CD4-positive, alpha-beta T cell treated with Interleukin-15 for 4 hours (primary cell): ENCODE results near the gene AHRR.
"Not testable (repeated sequence)": the region's sequence is repeated elsewhere in the genome, so short reads cannot be mapped to it uniquely, and the experiment has no call there.

Experiments
- DNase-seq: peaks from one replicate; pipeline ENCODE4 v3.0.0-alpha.2; 2020; ENCODE audit warnings: low spot score

Gene AHRR

DNA sequence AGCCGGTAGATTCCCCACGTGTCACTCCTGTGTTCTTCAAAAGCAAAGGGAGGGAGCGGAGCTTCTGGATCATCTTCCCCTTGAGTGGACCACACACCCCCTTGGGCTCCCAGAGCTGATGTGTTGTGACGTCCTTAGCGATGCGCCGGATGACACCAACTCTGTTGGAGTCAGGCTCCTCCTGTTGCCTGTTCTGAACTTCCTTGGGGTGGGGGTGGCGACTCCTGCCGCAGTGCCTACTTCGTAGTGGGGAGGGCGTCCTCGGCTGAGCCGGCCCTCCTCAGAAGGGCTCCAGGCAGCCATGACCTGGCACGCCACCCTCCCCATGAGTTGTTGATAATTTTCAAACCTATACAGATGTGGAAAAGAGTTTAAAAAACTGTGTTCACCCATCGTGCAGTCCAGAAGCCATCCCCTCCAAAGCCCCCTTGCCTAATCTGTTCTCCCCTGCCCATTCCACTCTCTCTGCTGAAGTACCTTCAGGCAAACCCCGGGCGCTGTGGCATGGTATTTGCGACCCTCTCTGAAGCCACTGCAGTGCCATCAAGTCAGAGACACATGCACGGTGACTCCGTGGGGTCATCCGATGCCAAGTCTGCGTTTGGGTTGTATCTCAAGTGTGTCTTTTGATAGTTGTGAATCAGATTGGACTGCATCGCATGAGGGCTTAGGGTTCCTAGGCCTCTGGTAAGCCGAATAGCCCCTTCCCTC, 138.2 kb downstream of the AHRR start:
- DNase-seq: no peak

DNA sequence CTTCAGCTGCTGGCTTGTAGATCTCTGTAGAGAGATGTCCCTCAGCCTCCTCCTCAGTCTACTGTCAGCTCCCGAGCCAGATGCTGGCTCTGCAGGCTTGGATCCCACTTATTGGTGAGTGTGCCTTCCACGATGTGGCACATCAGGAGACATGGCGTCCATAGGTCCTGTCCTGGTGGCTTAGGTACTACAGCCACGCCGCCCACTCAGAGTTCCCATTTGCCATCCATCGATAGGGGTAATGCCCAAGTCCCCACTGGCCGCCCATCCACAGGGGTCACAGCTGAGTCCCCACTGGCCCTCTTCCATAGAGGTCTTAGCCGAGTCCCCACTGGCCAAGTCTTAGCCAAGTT, 138.7 kb downstream of the AHRR start:
- no peak for DNase-seq

GRCh38 chr5:462051-462481, 140.6 kb downstream of the AHRR start:
- no peak for DNase-seq

DNA sequence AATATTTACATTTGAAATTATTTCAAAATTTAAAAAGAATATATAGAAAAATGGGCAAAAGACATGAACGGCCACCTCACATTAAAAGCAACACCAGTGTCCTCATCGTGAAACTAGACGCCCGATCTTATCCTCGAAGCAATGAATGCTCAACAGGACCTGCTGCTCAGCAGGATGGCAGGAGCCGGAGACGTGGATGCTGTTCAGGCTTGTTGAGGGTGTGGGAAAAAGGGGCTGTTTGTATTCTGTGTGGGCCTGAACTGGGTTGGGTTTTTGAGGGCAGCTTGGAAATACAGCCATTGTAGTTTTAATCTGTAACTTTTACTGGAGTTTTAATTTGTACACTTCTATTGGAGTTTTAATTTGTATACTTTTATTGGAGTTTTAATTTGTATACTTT, 141.8 kb downstream of the AHRR start:
- DNase-seq: no peak

- DNase-seq: peak; percentile 70
These were observed 142.4 kb downstream of the AHRR start for GRCh38 chr5:463952-464351.

DNA sequence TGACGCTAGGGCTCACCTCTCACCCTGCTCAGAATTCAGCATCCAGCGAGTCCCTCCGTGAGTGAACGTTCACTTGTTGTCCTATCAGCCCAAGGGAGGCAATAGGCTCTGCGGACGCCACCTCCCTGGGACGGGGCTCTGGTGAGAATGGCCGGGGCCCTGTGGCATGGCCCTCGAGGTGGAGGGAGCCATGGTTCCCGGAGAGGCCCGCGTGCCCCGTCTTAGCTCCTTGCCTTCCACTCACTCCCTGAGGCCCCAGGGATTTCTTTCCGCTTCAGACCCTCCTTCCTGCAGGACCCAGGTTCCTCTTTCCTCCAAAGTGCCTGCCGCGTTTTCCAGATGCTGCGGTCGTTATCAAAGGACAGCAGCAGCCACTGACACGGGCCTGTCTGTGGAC, 142.9 kb downstream of the AHRR start:
- DNase-seq: no peak

- DNase-seq: no peak
These were observed 143.5 kb downstream of the AHRR start for GRCh38 chr5:464843-465590.

- DNase-seq: no peak
These were observed 144.3 kb downstream of the AHRR start for GRCh38 chr5:465591-466403.

GRCh38 chr5:466661-467310, 145.3 kb downstream of the AHRR start:
- no peak for DNase-seq

DNA sequence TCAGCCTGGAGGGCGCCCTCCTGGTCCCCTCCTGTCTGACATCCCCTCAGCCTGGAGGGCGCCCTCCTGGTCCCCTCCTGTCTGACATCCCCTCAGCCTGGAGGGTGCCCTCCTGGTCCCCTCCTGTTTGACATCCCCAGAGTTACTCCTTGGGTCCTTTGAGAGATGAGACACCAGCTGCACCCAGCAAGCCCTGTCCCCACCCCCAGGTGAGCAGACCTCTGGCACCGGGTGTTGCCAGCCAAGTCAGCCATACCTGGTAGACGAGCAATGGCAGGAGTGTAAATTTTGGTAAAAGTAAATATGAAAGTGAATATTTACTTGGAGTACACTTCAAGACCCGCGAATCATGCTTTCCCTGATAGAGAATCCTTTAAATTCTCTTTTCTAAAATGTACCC, 146.9 kb downstream of the AHRR start:
- DNase-seq: no peak

GRCh38 chr5:469752-470483, 148.4 kb downstream of the AHRR start:
- DNase-seq: no peak

DNA sequence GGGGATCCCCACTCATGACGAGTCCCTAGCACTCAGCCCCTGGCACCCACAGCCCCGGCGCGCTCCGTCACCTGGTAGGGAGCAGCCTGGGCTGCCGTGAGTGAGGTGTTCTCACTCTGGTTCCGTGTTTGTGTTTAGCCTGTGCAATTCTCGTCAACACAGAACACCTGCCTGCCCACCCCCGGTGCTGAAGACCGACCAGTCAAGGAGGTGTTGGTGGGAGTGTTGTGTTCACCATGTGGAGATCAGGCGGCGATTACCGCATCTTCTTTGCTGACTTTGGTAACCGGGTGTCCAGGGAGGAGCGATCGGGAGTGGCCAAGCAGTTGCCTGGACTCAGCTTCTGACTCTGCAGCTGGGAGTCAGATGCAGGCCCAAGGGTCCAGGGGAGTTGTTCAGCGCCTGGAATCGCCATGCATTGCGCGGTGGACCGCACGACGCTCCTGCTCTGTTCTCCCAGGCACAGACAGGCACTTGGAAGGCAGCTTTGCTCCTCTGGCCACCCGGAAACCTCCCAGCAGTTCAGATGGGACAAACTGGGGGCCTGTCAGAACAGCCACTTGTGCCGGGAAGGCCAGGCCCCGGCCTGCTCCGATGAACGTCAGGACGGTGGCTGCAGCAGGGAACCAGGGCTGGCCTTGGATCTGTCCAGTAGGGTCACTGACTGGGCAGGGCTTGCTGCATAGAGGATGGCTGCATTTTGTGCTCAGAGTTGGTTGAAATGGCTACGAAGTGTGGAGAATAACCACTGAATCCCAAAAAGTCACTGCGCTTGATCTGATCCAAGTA, 149.6 kb downstream of the AHRR start:
- no peak for DNase-seq

- DNase-seq: no peak
These were observed 150.2 kb downstream of the AHRR start for GRCh38 chr5:471750-472058.

DNA sequence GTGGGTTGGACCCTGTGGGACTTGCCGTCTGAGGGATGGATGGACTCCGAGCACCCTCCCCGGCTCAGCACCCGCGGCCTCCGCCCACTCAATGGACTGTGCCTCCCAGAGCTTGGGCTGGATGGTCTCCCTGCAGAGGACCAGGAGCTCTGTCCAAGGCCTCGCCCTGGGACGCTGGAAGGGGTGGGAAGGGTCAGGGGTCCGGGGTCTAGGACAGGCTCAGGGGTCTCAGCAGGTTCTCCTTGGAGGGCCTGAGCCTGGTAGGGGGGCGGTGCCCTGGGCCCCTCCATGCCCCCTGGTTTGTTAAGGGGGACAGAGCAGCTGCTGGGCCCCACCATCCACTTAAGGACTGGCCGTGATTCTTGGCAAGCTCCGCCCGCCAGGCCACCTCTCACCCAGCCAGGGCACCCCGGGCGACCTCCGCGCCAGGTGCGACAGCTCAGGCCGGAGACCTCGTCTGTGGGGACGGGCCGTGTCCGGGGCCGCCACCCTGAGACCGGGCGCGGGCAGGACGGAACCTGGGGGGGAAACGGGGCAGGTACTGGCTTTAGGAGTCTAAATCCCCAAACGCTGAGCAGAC, 150.7 kb downstream of the AHRR start:
- DNase-seq: peak; percentile 8

GRCh38 chr5:472656-473550, 151.4 kb downstream of the AHRR start:
- DNase-seq: peak; percentile 80

- peak; percentile 7 for DNase-seq
These were observed 152.2 kb downstream of the AHRR start for GRCh38 chr5:473551-474192.

DNA sequence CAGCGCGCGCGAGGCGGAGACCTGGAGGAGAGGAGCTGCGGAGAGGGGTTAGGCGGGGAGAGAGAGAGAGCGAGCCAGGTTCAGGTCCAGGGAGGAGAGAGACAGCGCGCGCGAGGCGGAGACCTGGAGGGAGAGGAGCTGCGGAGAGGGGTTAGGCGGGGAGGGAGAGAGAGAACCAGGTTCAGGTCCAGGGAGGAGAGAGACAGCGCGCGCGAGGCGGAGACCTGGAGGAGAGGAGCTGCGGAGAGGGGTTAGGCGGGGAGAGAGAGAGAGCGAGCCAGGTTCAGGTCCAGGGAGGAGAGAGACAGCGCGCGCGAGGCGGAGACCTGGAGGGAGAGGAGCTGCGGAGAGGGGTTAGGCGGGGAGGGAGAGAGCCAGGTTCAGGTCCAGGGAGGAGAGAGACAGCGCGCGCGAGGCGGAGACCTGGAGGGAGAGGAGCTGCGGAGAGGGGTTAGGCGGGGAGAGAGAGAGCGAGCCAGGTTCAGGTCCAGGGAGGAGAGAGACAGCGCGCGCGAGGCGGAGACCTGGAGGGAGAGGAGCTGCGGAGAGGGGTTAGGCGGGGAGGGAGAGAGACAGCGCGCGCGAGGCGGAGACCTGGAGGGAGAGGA, 152.8 kb downstream of the AHRR start:
- DNase-seq: not testable (repeated sequence)

DNA sequence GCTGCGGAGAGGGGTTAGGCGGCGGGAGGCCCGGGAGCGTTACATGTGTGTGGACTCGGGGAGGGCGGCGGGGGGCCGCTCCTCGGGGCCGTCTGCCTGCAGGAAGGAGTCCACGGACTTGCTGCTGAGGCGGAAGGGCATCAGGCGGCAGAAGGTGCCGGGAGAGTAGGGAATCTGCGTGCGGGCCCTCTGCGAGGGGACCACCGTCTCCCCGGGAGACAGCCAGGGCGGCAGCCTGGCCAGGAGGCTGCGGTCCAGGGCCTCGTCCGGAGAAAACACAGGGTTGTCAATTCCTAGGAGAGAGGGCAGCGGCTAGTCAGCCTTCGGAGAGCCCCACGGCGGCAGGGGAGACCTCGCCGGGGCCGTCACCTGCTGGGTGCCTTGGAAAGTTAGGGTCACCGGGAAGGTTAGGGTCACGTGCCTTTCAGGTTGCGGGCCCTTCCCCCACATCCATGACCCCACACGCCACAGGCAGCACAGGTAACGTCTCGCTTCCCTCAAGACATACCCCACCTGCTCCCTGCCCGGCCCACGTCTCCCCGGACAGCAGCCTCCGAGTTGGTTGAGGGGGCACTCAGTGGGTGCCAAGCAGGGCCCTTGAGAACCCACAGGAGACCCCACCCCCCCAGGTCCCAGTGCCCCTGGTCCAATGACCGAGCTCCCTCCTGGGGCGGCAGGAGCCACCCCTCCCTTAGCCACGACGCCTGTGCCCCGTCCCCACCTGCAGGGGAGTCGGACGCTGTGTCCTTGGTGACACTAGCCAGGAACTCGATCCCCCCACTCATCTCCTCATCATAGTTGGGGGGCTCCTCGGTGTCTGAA, 153.5 kb downstream of the AHRR start:
- DNase-seq: no peak
